A549 treated with CORT108297 at 1 μM for 4 hours (cell line): Measurements from ENCODE around the gene TXNDC2. TPM values are rescaled to one million over a fixed set of nuclear protein-coding genes. Genes with fewer than 3 reads are reported as not detected.

Experiments
- total RNA-seq: library from RNA; stranded (reverse); fragments of 200-300 nt; extraction: Qiagen RNA extraction; gene quantifications from 5 replicates; pipeline ENCODE4 v1.2.3, GENCODE V29; 2022

TXNDC2 gene
- 0.07 to 0.32 TPM (median 0.10 TPM) in 5 replicates for total RNA-seq

DNA sequence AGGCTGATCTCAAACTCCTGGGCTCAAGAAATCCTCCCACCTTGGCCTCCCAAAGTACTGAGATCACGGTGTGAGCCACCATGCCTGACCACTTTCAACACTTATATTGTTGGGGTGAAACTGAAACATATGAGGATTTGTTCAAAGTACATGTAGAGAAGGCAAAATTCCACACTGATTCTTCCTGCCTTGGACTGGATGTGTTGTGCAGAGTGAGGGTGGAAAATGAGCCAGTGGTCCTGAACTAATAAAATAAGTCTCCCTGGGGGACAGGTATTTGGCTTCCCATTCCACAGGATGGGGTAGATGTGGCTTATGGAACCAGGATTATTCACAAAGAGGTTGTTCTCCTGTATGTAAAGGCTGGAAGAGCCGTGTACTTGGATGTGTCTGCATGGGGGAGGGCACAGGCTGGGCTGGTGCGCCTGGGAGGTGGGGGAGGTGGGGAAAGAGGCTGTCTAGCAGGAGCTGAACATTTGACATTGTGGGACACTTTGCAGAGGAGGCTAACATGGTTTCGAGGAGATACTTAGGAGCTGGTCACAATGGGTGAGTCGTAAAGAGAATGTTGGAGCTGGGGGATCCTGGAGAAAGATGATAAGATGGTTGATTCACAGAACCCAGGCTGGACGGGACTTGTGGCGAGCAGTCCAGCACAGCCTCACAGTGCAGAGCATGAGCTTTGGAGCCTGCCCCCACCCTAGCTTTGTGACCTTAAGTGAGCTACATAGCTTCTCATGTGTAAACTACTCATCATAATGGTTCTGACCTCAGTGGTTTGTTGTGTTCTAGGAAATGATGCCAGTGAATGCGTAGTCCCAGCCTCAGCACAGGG lies at the start of gene TXNDC2:
TXNDC2 (plus strand) TSS at position 804 of the 835 bp plus-strand sequence. CDS start 708 bp downstream, outside the sequence.

GRCh38 chr18:9913526-9914333 lies 28.0 kb downstream of the TXNDC2 start, which contains the start of gene VAPA:
Gene VAPA (plus strand): TSS chr18:9914016. CDS start chr18:9914257, 241 bp downstream.

Other genes with a start within 250 kb of the TXNDC2 start
- 23.0 to 30.6 TPM (median 27.1 TPM) in 5 replicates for gene RAB31, start 177.7 kb upstream of the TXNDC2 start, total RNA-seq
- 164 to 206 TPM (median 177 TPM) in 5 replicates for gene VAPA, start 28.0 kb downstream of the TXNDC2 start, total RNA-seq